GM12878 (cell line): ENCODE results near the gene PHPT1. TPM values are rescaled to one million over a fixed set of nuclear protein-coding genes. Genes with fewer than 3 reads are reported as not detected.

Source experiments
- CHD1 ChIP-seq: IDR thresholded peaks from 2 replicates; pipeline ENCODE4 v1.6.1; 2012; ENCODE audit warnings: low read depth, low read length, improper control_type of control experiment
- GABPA ChIP-seq: IDR thresholded peaks from 2 replicates; pipeline ENCODE4 v1.6.1; 2014; ENCODE audit warnings: antibody characterized with exemption, low read depth, mild to moderate bottlenecking, inconsistent platforms
- HDGF ChIP-seq: fragments of 450-650 bp; IDR thresholded peaks from 2 replicates; pipeline ENCODE4 v1.6.1; 2016; ENCODE audit warnings: antibody characterized with exemption
- IRF4 ChIP-seq: IDR thresholded peaks from 2 replicates; pipeline ENCODE4 v1.6.1; 2011; ENCODE audit warnings: low read depth, low read length
- MLLT1 ChIP-seq: fragments of 450-650 bp; IDR thresholded peaks from 2 replicates; pipeline ENCODE4 v1.6.1; 2016; ENCODE audit warnings: mild to moderate bottlenecking
- MXI1 ChIP-seq: fragments of 150-350 bp; IDR thresholded peaks from 2 replicates; pipeline ENCODE4 v1.6.1; 2011; ENCODE audit warnings: low read depth, mild to moderate bottlenecking, inconsistent platforms, low read length, improper control_type of control experiment
- SMARCA5 ChIP-seq: fragments of 450-650 bp; IDR thresholded peaks from 2 replicates; pipeline ENCODE4 v1.6.1; 2017; ENCODE audit warnings: mild to moderate bottlenecking
- SP1 ChIP-seq: IDR thresholded peaks from one replicate; pipeline ENCODE4 v1.6.1; 2011; ENCODE audit warnings: low read depth, low read length
- YY1 ChIP-seq: IDR thresholded peaks from 2 replicates; pipeline ENCODE4 v1.6.1; 2011; ENCODE audit warnings: low read depth, mild to moderate bottlenecking, low read length
- polyA plus RNA-seq, 11 experiments: library from polyadenylated mRNA; depleted of rRNA in 4 of 11; unstranded in 6 of 11; stranded (reverse) in 5 of 11; fragments of >200 nt; fragmentation: Nextera tagmentation in 4 of 11; fragmentation: Illumina TruSeq in 1 of 11; extraction: Ambion mirVana in 4 of 11; extraction: Trizol in 1 of 11; gene quantifications; 1 replicate in 1 of 11; 2 replicates in 10 of 11; pipeline versions ENCODE4 v1.2.1 to v1.2.3, GENCODE V29; 2011 to 2016; ENCODE audit warnings: inconsistent platforms in 2 of 11, missing spikeins in 2 of 11, low read depth in 1 of 11
- total RNA-seq, 4 experiments: library from RNA; depleted of rRNA in 3 of 4; stranded (reverse); fragments of >200 nt in 3 of 4; fragmentation: Illumina TruSeq in 1 of 4; extraction: Trizol in 1 of 4; gene quantifications; 2 replicates each; pipeline versions ENCODE4 v1.2.1 to v1.2.3, GENCODE V29; 2013 to 2021
- TF ChIP-seq, protein P1 (sequence below): IDR thresholded peaks from 2 replicates; pipeline ENCODE4 v1.6.1; 2012; ENCODE audit warnings: low read depth, low read length, improper control_type of control experiment
- TF ChIP-seq, protein P2 (sequence below): fragments of 450-650 bp; IDR thresholded peaks from 2 replicates; pipeline ENCODE4 v1.6.1; 2017; ENCODE audit warnings: low read depth, mild to moderate bottlenecking, moderate library complexity

Gene PHPT1
- total and polyA plus RNA-seq, 10 of the 15 experiments (the other 5 are each of a cell fraction or from before 2014, with no cell fraction given) = 56.2 to 323 (median 140) TPM

DNA sequence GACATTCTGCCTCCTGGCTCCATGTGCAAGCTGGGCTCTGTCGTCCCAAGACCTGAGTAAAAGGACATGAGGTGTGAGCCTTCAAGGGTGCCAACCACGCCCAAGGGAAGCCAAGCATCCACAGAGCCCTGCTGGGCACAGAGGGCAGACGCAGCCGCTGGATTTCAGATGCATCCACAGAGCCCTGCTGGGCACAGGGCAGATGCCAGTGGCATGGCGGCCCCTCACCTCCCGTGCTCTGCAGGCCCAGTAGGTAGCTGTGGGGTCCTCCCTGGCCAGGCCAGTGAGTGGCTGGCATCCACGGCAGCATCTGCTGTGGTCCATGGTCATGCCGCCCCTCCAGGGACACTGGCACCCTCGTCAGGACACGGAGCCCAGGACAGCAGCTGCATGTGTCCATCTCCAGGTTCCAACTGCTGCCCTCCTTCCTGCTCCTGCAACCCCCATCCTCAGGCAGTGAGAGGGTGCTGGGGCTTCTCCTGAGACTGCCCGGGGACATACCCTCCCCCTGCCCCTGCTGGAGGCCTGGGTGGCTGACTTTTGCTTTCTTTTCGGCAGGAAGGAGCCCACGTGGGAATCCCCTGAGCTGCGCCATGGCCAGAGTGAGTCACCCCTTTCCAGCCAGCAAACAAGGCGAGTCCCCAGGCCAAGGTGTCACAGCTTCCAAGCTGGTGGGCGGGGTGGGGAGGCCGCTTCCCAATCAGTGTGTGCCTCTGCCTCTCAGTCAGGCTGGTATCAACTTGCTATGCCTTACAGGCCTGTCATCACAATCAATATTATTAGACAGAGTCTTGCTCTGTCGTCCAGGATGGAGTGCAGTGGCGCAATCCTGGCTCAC, 33.1 kb downstream of the PHPT1 start (continued):
- TF ChIP-seq MLLT1 = peak; percentile 99
- no peak for TF ChIP-seq CHD1
- TF ChIP-seq, protein P1, sequence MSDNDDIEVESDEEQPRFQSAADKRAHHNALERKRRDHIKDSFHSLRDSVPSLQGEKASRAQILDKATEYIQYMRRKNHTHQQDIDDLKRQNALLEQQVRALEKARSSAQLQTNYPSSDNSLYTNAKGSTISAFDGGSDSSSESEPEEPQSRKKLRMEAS = peak; percentile 79
- 0 out of 2 replicates have a peak, but pooled peaks have one; percentile 57 for TF ChIP-seq SMARCA5
- TF ChIP-seq SP1 = peak; percentile 32
- peak; percentile 94 for TF ChIP-seq MXI1
- 0 out of 2 replicates have a peak, but pooled peaks have one; percentile 11 for TF ChIP-seq IRF4
- peak; percentile 84; the same call in 1 of the 2 replicates for TF ChIP-seq HDGF
- TF ChIP-seq YY1 = peak; percentile 76
- no peak for TF ChIP-seq GABPA
- TF ChIP-seq, protein P2, sequence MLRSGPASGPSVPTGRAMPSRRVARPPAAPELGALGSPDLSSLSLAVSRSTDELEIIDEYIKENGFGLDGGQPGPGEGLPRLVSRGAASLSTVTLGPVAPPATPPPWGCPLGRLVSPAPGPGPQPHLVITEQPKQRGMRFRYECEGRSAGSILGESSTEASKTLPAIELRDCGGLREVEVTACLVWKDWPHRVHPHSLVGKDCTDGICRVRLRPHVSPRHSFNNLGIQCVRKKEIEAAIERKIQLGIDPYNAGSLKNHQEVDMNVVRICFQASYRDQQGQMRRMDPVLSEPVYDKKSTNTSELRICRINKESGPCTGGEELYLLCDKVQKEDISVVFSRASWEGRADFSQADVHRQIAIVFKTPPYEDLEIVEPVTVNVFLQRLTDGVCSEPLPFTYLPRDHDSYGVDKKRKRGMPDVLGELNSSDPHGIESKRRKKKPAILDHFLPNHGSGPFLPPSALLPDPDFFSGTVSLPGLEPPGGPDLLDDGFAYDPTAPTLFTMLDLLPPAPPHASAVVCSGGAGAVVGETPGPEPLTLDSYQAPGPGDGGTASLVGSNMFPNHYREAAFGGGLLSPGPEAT = peak; percentile 73; the same call in 1 of the 2 replicates
